Measurements from ENCODE around the gene SPATA16.
"Not testable (repeated sequence)": the region's sequence is repeated elsewhere in the genome, so short reads cannot be mapped to it uniquely, and the experiment has no call there.

SPATA16 gene

GRCh38 chr3:173140986-173141385, at the start of gene SPATA16:
Gene SPATA16 (minus strand): TSS chr3:173141235. CDS start chr3:173117731, 23,504 bp downstream.
- no peak for DNase-seq (ENCODE audit: low read depth in 2 of 3, low spot score in 1 of 3)

GRCh38 chr3:173183022-173183421, 42.0 kb upstream of the SPATA16 start:
- DNase-seq (ENCODE audit: low read depth in 2 of 3, low spot score in 1 of 3) = not testable (repeated sequence)

DNA sequence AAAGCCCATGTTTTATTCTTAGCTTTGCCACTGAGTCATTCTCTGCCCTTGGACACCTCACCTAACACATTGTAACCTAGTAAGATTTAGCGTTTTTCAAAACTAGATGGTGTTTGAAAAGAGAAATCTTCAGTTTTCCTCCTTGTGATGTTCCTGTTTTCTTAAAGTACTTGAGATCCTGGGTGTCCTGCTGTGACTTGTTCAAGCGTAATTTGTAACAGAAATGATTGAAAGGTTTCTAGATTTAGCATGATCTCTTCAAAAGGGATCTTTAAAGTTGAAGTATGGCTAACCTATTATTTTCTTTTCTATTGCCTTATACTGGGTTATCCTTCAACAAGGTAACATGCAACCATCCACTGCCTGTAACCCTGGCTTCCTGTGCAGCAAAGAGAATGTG, 32.6 kb upstream of the SPATA16 start:
- DNase-seq (ENCODE audit: low read depth in 2 of 3, low spot score in 1 of 3) = no peak

GRCh38 chr3:173159139-173159538, 18.1 kb upstream of the SPATA16 start:
- DNase-seq (ENCODE audit: low read depth in 2 of 3, low spot score in 1 of 3) = not testable (repeated sequence)

DNA sequence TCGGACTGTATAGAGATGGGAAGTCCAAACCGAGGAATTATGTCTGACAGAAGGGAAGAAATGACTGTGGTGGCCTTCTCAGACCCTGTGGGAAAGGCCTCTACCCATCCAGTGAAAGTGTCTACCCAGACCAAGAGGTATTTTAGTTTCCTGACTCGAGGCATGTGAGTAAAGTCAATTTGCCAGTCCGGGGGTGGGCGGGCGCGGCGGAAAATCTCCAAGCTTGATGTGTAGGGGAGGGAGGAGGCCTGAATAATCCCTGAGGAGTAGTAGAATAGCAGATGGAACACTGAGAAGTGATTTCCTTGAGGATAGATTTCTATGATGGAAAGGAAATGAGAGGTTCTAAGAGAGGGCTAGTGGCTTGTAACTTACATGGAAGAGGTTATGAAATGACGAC, 15.5 kb upstream of the SPATA16 start:
- not testable (repeated sequence) for DNase-seq (ENCODE audit: low read depth in 2 of 3, low spot score in 1 of 3)

DNA sequence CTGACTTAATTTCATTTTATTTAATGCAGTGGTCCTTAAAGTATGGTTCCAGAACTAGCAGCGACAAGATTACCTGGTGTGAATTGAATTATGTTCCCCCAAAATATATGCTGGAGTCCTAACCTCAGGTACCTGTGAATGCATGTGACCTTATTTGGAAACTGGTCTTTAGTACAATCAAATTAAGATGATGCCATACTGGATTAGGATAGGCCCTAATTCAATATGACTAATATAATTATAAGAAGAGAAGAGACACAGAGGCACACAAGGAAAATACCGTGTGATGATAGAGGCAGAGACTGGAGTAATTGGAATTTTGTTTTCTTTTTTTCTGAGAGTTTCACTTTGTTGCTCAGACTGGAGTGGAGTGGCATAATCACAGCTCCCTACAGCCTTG, 12.6 kb upstream of the SPATA16 start:
- DNase-seq (ENCODE audit: low read depth in 2 of 3, low spot score in 1 of 3) = no peak

GRCh38 chr3:173139420-173139819, 1.6 kb downstream of the SPATA16 start:
- no peak for DNase-seq (ENCODE audit: low read depth in 2 of 3, low spot score in 1 of 3)

- DNase-seq (ENCODE audit: low read depth in 2 of 3, low spot score in 1 of 3) = no peak
These were observed 3.0 kb downstream of the SPATA16 start for GRCh38 chr3:173138026-173138425.

- no peak for DNase-seq (ENCODE audit: low read depth in 2 of 3, low spot score in 1 of 3)
These were observed 6.0 kb downstream of the SPATA16 start for GRCh38 chr3:173135059-173135458.

DNA sequence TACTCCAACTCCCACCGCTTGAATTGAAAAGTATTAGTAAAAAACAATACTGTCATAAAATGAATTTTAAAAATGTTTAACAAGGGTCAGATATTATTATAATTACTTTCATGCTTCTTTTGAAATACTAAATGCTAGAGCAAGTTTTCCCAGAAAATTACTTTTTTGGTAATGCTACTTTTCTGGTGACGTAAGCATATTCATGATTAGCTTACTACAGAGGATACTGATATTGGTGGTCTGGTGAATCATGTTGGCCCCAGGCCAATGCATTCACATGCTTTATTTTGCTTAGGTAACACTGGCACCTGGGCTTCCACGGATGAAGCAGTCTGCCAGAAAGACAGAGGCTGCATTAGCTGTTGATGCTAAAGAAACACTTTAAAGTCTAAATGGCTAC, 12.4 kb downstream of the SPATA16 start:
- DNase-seq (ENCODE audit: low read depth in 2 of 3, low spot score in 1 of 3) = no peak

DNA sequence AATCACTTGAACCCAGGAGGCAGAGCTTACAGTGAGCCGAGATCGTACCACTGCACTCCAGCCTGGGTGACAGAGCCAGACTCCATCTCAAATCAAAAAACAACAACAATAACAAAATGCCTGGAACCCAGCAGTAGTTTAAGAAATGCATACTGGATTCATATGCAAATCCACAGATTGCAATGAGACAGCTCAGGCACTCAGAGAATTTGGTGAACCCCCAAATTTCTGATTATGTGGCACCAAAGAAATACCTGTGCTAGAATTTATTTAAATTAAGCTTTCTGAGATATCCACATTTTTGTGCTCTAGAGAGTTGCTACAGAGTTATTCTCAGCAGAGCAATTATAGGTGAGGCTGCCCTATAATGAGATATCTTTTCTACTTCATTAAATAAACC, 29.7 kb downstream of the SPATA16 start:
- DNase-seq (ENCODE audit: low read depth in 2 of 3, low spot score in 1 of 3) = no peak

DNA sequence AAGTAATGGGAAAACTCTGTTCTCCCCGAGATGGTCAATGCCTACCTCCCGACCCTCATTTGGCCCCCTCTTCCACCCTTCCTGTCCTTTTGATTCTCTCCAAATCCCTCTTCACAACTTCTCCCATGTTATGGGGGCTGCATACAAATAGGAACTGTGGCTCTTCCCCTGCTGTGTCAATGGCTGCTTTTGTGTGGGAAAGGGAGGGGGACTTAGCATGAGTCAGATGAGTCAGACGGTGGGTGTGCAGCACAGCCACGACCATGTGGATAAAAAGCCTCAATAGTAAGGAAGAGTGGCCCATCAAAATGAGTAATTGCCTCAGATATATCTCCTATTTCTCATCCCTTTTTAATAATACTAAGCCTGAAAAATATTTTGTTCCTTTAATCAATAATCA, 31.9 kb downstream of the SPATA16 start:
- DNase-seq (ENCODE audit: low read depth in 2 of 3, low spot score in 1 of 3) = no peak

DNA sequence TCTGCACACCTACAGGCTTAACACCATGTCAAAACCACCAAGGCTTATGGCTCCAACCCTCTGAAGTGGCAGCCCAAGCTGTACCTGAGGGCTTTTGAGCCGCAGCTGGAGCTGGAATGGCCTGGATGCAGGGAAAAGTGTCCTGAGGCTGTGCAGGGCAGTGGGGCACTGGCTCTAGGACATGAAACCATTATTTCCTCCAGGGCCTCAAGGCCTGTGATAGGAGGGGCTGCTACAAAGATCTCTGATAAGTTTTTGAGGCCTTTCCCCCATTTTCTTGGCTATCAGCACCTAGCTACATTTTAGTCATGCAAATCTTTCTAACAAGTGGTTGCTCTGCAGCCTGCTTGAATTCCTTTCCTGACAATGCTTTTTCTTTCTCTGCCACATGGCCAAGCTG, 37.6 kb downstream of the SPATA16 start:
- DNase-seq (ENCODE audit: low read depth in 2 of 3, low spot score in 1 of 3) = no peak

DNA sequence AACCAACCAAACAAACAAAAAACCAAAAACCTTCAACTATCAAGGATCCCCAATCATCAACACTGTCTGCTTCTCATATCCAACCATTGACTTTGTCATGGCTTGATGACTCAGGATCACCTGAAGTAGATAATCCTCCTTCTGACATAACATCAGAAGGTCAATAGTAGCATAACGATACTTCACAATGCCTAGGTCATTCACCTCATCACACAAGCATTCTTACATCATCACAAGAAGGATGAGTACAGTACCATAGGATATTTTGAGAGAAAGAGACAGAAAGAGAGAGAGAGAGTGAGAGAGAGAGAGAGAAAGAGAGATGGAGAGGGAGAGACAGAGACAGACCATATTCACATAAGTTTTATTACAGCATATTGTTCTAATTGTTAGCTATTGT, 42.1 kb downstream of the SPATA16 start:
- no peak for DNase-seq (ENCODE audit: low read depth in 2 of 3, low spot score in 1 of 3)

GRCh38 chr3:173096994-173097785, 43.8 kb downstream of the SPATA16 start:
- DNase-seq (ENCODE audit: low read depth in 2 of 3, low spot score in 1 of 3) = no peak

DNA sequence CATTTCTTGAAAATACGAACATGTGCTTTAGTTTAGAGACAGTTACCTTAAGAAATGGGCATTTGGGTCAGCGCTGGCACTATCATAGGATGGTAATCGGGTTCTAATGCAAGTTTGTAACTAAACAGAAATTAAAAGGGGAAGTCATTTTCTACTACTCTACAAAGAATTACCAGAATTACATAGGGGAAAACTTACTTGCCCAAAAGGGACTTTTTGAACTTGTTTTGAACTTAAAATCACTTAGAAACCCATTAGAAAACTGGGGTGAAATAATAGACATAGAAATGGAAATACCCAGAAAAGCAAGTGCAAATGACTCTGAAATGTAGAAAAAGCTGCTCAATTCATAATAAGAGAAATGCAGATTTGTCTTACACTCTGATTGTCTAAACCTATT, 44.9 kb downstream of the SPATA16 start:
- DNase-seq (ENCODE audit: low read depth in 2 of 3, low spot score in 1 of 3) = no peak

DNA sequence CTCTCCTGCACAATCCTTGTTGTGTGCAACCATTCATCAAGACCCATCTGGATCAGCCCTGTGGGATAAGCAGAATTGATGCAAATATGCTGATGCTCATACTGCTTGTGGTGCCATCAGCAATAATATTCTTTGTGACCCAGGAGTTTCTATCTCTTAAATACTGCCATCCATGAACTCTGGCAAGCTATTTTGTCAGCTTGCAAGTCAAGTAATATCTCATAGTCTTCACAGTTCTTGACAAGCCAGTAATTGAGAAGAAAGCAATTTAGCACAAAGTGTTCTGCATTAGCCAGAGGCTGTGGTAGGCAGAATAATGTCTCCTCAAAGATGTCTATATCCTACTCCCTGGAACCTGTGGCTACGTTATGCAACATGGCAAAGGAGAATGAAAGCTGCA, 49.0 kb downstream of the SPATA16 start:
- DNase-seq (ENCODE audit: low read depth in 2 of 3, low spot score in 1 of 3) = no peak

GRCh38 chr3:173090492-173090891, 50.5 kb downstream of the SPATA16 start:
- DNase-seq (ENCODE audit: low read depth in 2 of 3, low spot score in 1 of 3) = no peak

GRCh38 chr3:173089283-173089682, 51.8 kb downstream of the SPATA16 start:
- no peak for DNase-seq (ENCODE audit: low read depth in 2 of 3, low spot score in 1 of 3)

DNA sequence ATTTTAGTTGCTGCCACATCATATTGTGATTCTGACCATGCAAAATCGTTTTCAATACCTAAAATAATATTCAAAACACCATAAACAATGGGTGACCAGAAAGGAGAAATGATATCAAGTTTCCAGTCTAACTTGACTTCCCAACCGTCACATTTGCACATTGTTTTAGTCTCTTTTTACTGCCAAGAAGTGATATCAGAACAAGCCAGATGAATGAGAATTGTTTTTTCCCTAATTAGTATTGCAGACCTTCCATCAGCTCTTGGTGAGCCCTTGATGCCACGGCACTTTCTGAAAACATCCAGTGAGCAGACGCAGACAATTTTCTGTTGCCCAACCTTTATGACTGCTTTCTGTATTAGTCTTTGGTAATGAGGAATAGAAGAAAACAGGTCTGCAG, 62.5 kb downstream of the SPATA16 start:
- DNase-seq (ENCODE audit: low read depth in 2 of 3, low spot score in 1 of 3) = no peak

GRCh38 chr3:173066044-173067004, 74.7 kb downstream of the SPATA16 start:
- no peak for DNase-seq (ENCODE audit: low read depth in 2 of 3, low spot score in 1 of 3)

- no peak for DNase-seq (ENCODE audit: low read depth in 2 of 3, low spot score in 1 of 3)
These were observed 75.5 kb downstream of the SPATA16 start for GRCh38 chr3:173065543-173065981.

Measured in stimulated activated CD4-positive, alpha-beta T cell treated with anti-CD3 and anti-CD28 coated beads, Interleukin-12 subunit alpha, Interleukin-12 subunit beta, amount 100 ng/mL, for 48 hours (primary cell).